ENCODE results near the gene IQGAP2.

DNA sequence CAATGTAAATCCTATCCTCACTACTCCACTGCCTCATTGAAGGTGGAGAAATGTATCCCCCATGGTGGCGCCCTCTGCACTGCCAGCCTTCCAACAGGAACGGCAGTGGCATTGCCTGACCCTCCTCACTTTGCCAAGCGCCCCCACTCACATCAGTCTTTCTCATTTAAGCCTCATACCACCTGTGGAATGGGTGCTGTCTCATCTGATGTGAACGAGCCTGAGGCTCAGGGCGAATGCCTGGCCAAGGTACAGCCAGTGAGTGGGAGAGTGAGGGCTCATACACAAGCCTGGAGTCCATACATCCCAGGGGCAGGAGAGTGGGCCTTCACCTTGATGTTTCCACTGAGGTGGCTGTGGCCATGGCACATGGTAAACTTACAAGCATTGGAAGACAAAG, 209.9 kb downstream of the IQGAP2 start:
- TF ChIP-seq EP300 (IDR thresholded peaks at IDR 0.05) (no peak), CTCF (IDR thresholded peaks at IDR 0.05) (no peak), POLR2A (IDR thresholded peaks at IDR 0.05) (no peak), POLR2AphosphoS5 (IDR thresholded peaks at IDR 0.05) (no peak)
